GM18868 (cell line): Measurements from ENCODE around the gene TBC1D22A.
"Not testable (repeated sequence)": the region's sequence is repeated elsewhere in the genome, so short reads cannot be mapped to it uniquely, and the experiment has no call there.

Source experiments
- ATAC-seq: cut with Tn5 transposase; IDR thresholded peaks from one replicate; pipeline ENCODE4 v1.9.1; 2021; ENCODE audit warnings: mild to moderate bottlenecking, moderate library complexity; ENCODE audit not compliant: unreplicated experiment

TBC1D22A gene

GRCh38 chr22:47107431-47107830 is 345.0 kb downstream of the TBC1D22A start:
- ATAC-seq, result no peak

- no peak for ATAC-seq
Observed at GRCh38 chr22:47110817-47111443, 348.5 kb downstream of the TBC1D22A start.

DNA sequence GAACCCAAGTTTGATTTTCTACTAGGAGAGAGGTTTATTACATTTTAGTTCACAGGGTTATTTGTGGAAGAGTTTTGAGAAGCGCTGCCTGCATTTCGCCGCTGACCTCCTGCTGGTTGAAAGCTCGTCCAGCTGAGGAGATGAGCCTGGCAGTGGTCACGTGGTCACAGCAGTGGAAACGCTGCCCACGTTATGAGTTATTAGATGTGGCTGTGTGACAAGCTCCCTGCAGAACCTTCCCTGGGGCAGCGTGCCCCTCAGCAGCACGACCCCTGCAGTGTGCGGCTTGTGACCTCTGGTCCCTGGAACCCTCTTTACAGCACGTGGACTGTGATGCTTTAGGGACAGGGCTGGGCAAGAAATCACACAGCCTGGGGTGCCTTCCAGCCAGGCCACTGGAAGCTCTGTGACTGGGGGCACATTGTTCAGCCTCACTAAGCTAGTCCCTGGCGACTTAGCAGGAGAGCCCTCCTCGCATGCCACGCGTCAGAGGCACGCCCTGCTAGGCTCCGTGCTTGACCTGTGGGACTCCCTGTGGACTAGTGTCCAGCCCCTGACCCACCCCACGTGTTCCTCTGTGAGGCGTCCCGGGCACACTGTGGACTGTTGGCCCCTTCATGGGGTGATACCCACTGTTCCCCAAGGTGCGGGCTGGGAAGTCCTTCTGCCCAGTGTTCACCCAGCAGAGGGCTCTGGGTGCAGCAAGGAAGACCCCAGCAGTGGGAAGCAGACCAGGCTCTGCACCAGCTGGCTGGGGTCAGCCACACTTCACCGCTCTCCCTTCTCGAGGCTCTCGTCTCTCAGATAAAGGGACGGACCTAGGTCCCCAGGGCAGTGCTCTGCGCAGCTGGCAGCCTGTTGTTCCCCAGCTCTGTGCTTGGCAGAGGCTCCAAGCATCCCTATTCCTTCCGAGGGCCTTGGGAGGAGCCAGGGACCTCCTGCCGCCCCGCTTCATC is 349.5 kb downstream of the TBC1D22A start:
- no peak for ATAC-seq

DNA sequence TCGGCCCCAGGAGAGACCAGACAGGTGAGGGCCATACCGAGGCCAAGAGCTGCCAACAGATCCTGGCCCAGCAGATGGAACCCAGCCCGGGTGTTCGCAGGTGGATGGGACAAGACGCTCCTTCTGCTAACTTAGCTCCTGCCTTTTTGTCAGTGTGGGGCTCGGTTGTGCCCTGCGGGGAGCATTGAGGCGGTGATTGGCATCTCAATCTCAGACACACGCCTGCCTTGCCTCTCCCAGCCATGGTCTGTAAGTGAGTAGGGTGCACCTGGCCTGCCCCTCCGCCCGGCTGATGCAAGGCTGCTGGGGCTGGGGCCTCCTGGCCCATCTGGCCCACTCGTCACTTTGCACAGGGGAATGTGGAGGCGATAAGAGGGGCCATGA is 350.1 kb downstream of the TBC1D22A start:
- no peak for ATAC-seq

DNA sequence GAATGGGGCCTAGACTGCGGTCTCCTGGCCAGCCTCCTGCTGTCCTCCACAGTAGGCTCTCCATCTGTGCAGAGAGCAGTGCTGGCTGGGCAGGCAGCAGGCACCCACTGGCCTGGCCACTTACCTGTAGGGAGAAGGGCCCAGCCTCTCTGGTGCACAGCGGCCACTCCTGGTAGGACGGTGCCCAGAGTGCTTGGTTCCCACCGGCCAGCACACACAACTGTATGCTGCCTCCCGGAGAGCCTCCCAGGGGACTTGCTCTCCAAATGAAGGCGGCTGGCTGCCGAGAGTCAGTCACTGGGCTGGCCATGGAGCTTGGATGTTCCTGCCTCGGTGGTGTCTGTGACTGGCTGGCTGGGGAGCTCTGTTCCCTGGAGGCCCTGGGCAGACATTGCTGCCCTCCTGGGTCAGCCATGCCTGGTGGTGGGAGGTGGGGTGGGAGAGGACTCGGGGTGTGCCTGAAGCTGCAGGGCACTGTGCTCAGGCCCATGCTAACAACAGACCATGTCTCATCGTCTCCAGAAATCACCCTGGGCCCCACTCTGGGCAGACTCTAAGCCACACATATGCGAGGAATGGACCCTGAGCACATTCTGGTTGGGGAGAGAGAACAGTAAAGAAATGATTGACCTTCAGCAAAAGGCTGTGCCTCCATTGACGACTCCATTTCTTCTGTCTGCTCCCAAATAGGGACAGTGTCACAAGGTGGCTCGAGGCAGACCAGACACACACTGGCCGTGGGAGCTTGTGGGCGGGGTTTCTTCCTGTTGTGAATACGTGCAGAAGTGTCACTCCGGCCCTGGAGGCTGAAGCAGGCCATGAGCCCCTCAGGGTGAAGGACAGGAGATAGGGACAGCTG is 350.8 kb downstream of the TBC1D22A start:
- no peak for ATAC-seq

DNA sequence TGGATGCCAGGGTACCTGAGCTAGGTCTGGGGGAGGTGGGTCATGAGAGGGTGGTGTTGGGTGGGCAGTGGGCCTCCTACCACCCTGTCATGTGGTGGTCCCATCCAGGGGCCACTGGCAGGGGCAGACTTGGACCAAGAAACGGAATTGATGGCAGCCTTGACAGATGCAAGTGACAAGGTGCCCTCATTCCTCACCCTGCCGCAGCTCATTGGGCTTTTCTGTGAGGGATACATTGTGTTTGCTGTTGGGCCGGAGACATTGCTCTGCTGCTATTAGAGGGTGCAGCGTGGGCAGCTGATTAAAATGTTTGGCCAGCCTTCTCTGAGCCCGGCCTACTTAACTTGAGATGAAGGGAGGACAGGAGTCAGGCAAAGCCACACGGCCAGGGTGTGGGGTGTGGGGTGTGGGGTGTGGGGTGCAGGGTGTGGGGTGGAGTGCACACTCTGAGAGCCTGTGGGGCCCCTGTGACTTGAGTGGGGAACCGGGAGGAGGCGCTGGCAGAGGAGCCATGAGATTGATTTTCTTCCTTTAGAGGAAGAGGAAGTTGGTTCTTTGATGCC is 351.5 kb downstream of the TBC1D22A start:
- ATAC-seq, result no peak

GRCh38 chr22:47114813-47115517 is 352.5 kb downstream of the TBC1D22A start:
- ATAC-seq, result no peak

DNA sequence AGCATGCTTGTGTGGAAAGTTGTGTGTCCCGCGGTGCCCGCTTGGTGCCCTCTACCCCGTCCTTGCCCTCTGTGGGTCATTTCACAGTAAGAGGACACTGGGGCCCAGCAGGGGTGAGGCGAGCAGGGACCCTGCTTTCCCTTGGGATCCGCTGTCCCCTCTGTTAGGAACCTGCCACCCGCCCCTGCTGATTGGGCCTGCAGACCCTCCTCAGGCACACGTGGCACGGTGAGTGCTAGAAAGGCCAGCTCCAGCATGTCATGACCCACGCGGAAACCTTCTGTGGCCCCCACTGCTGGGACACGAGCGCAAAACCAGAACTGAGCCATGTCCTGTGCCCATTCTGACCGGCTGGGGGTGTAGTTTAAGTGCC is 353.1 kb downstream of the TBC1D22A start:
- ATAC-seq, result no peak

DNA sequence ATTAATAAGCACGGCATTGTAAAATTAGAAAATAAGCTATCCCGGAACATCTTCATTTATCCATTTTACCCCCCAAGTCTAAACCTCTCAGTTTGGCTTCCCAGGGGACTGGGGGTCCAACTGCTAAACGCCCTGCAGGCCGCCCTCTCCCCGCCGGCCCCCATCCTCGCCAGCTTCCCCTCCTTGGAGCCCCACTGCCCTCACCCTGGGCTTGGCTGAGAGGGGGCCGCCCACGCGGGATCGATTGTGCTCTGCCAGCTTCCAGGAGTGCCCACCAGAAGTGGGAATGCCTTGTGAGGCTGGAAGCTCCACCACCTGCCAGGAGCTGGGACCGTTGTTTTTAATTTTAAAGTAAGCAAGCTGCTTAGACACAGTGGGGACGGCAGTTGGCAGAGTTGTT is 353.5 kb downstream of the TBC1D22A start:
- no peak for ATAC-seq

DNA sequence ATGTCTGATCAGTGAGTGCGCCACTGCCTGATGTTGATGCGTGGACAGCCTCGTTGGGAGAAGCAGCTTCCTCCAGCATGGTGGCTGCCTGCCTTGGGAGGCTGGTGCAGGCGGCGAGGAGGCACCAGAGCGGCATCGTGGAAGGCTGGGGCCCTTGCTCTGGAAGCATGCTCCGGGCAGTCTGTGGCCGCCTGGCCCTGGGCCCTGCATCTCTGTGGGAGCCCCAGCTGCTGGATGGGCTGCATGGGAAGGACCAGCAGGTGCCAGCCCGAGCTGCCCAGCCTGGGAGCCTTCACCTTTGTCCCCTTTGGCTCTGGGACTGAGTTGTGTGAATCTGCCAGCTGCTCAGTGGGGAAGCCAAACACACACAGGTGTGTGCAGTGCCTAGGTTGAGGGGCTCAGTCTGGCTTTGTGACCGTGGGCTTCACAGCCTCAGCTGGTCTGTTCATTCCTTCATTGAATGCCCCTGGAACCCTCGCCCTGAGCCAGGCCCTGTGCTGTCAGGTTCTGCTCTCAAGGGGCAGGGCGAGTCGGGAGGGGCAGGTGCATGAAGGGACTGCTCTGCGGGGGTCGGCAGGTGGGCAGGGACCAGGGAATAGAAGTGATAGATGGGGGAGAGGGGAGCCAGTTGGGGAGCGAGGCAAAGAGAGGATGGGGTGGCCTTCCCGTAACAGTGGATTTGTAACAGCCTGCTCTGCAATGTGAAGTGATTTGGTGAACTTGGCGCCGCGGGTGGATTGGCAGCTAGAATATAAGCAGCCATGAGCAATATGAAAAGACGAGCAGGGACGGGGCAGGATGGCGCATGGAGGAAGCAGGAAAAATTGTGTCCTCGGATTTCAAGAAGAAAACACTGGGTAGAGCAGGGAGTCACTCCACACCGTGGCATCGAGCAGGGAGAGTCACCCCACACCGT is 354.2 kb downstream of the TBC1D22A start:
- ATAC-seq, result no peak

- ATAC-seq, result not testable (repeated sequence)
Observed at GRCh38 chr22:47117442-47117841, 355.0 kb downstream of the TBC1D22A start.

DNA sequence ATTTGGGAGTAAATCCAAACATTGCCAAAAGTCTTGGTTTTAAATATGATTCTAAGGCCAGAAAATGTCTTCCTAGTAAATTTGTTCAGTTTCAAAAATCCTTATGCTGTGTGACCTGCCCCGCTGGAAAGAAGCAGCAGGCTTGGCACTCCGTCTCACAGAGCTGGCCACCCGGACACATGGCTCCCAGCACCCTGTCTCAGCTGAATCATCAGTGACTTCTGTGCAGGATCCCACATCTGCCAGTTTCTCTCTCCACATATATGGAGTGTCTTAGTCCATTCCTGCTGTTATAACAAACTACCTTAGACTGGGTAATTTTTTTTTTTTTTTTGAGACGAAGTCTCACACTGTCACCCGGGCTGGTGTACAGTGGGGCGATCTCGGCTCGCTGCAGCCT is 356.7 kb downstream of the TBC1D22A start:
- no peak for ATAC-seq

- ATAC-seq, result no peak
Observed at GRCh38 chr22:47120399-47120798, 357.9 kb downstream of the TBC1D22A start.

DNA sequence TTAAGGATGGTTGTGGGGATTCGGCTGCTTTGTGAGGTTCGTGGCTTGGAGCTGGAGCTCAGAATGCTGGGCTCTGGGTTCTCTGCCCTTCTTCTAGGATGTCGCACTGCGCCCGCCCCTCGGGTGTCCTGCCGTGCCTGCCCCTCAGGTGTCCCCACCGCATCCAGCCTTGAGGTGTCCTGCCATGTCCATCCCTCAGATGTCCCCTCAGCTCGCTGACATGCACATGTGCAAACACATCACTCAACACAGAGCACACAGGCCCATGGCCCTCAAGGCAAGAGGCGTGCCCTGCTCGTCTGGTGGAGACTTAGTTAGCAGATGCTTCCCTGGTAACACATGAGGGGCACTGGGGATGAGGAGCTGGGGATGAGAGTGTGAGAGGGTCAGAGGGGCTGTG is 359.3 kb downstream of the TBC1D22A start:
- no peak for ATAC-seq

DNA sequence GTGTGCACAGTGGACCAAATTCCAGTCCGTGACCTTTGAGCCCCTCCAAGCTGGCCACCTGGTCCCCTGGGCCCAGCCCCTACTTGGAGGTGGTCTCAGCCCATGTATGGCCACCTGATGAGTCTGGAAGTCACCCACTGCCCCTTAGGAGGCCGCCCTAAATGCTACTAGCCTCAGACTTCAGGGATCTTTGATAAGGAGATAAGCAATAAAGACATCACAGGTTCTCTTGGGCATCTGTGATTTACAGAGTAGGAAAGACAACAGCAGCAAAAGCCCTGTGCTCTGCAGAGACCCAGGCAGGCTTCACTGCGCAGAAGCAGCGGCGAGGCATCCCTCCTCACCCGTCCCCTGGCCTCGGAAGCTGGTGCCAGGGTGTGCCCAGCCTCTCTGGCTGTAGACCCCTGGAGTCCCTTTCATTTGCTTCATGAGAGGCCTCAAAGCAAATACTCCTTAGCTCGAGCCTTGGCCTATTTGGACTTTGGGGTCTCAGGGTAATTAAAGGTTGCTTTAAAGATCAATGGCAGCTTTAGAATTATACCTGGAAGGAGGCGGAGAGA is 360.1 kb downstream of the TBC1D22A start:
- ATAC-seq, result no peak

DNA sequence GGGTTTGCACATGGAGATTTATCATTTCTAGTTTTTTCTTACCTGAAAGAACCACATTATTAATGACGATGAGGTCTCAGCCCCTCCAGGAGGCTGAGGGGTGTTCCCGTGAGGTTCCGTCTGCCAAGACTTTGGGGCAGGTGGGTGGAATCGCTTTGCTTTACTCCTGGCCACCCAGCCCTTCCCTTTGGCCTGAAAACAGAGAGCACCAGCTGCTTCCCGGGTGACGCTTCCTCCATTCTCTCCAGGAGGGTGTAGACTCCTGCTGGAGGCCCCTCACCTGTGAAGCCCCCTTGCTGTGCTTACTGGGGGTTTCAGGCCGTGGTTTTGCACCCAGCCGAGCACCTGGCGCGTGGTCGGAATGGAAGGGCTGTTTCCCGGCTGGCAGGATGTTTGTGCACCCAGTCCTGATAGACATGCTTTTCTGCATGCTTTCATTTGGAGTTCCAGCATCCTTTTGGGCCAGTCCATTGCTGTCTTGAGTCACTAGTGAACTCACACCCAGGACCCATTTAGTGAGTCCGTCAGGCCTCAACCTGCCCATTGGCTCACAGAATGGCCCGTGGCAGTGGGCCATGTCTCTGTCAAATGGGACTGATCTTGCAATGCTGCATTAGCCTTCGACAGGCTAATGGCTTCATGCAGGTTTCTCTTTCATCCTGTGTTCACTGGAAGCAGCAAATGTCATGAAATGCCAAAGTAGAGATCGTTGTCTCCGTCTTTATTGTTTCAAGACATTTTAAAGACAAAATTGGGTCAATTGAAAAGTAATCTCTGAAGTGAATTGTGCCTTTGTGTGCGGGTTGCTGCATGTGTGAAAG is 360.8 kb downstream of the TBC1D22A start:
- ATAC-seq, result no peak

- no peak for ATAC-seq
Observed at GRCh38 chr22:47123827-47124442, 361.5 kb downstream of the TBC1D22A start.

GRCh38 chr22:47124451-47124881 is 362.0 kb downstream of the TBC1D22A start:
- no peak for ATAC-seq
